ENCODE measurements around the gene KMT2E. TPM values are rescaled to one million over a fixed set of nuclear protein-coding genes. Genes with fewer than 3 reads are reported as not detected.
A peak's percentile ranks its signal among the peaks of the same experiment; 100 is the strongest.

The KMT2E gene
- total RNA-seq, 1 experiment from 2014 or later, result 49.7 TPM

GRCh38 chr7:105133986-105134655 is 120.1 kb downstream of the KMT2E start:
- H3K27me3 Mint-ChIP-seq (ENCODE audit: insufficient read depth, unreplicated experiment), result no peaks in the 10 kb centered on the region
- H3K4me3 Mint-ChIP-seq (ENCODE audit: unreplicated experiment), result no peak overlapping the region
- BruUV-seq (replicated peaks), result no TSS peak
- H3K36me3 Mint-ChIP-seq (ENCODE audit: insufficient read depth, unreplicated experiment), result peaks cover 54% of the 10 kb centered on the region
- H3K9me3 Mint-ChIP-seq (ENCODE audit: unreplicated experiment), result no peaks in the 10 kb centered on the region
- POLR2A ChIA-PET, result no interaction called here
- no peak overlapping the region for H3K27ac Mint-ChIP-seq (ENCODE audit: low read depth, unreplicated experiment)
- no peaks in the 10 kb centered on the region for H3K4me1 Mint-ChIP-seq (ENCODE audit: insufficient read depth, unreplicated experiment)
- no peak for DNase-seq (ENCODE audit: unreplicated experiment)
- intact Hi-C loops (cut with micrococcal nuclease), result no loop called here
- CTCF ChIA-PET, result interaction anchor here (0.8 kb wide), 1 partner anchor 297 kb away, joined by 3 read pairs; no protein-coding TSS in a partner anchor
- no peak for TF ChIP-seq CTCF (IDR thresholded peaks at IDR 0.05; ENCODE audit: unreplicated experiment)

GRCh38 chr7:105136221-105136620 is 122.2 kb downstream of the KMT2E start:
- Mint-ChIP-seq H3K9me3 (ENCODE audit: unreplicated experiment) (no peaks in the 10 kb centered on the region), H3K36me3 (ENCODE audit: insufficient read depth, unreplicated experiment) (peaks cover 55% of the 10 kb centered on the region), H3K27me3 (ENCODE audit: insufficient read depth, unreplicated experiment) (no peaks in the 10 kb centered on the region), H3K4me1 (ENCODE audit: insufficient read depth, unreplicated experiment) (no peaks in the 10 kb centered on the region), H3K4me3 (ENCODE audit: unreplicated experiment) (no peak overlapping the region), H3K27ac (ENCODE audit: low read depth, unreplicated experiment) (no peak overlapping the region)
- CTCF ChIA-PET, result interaction anchor here (0.6 to 1.6 kb wide), 5 partner anchors 9 to 201 kb away, joined by 3 to 7 read pairs (median 5); no protein-coding TSS in a partner anchor
- no peak for DNase-seq (ENCODE audit: unreplicated experiment)
- POLR2A ChIA-PET, result interaction anchor here (0.9 kb wide), 1 partner anchor 9 kb away, joined by 3 read pairs; no protein-coding TSS in a partner anchor
- BruUV-seq (replicated peaks), result no TSS peak
- peak; percentile 7 for TF ChIP-seq CTCF (IDR thresholded peaks at IDR 0.05; ENCODE audit: unreplicated experiment)
- intact Hi-C loops (cut with micrococcal nuclease), result no loop called here

- Mint-ChIP-seq H3K36me3 (ENCODE audit: insufficient read depth, unreplicated experiment) (peaks cover 54% of the 10 kb centered on the region), H3K9me3 (ENCODE audit: unreplicated experiment) (no peaks in the 10 kb centered on the region), H3K4me3 (ENCODE audit: unreplicated experiment) (no peak overlapping the region), H3K27me3 (ENCODE audit: insufficient read depth, unreplicated experiment) (no peaks in the 10 kb centered on the region), H3K4me1 (ENCODE audit: insufficient read depth, unreplicated experiment) (no peaks in the 10 kb centered on the region), H3K27ac (ENCODE audit: low read depth, unreplicated experiment) (no peak overlapping the region)
- intact Hi-C loops (cut with micrococcal nuclease), result no loop called here
- ChIA-PET POLR2A (interaction anchor here (0.6 kb wide), 2 partner anchors 140 to 167 kb away, joined by 3 read pairs; no protein-coding TSS in a partner anchor), CTCF (no interaction called here)
- no TSS peak for BruUV-seq (replicated peaks)
- no peak for TF ChIP-seq CTCF (IDR thresholded peaks at IDR 0.05; ENCODE audit: unreplicated experiment)
- no peak for DNase-seq (ENCODE audit: unreplicated experiment)
Observed at GRCh38 chr7:105137898-105138297, 123.9 kb downstream of the KMT2E start.

- no TSS peak for BruUV-seq (replicated peaks)
- peaks cover 56% of the 10 kb centered on the region for H3K36me3 Mint-ChIP-seq (ENCODE audit: insufficient read depth, unreplicated experiment)
- no peak for DNase-seq (ENCODE audit: unreplicated experiment)
- ChIA-PET POLR2A (interaction anchor here (0.6 to 1.4 kb wide), 3 partner anchors 10 to 206 kb away, joined by 3 to 4 read pairs (median 4); no protein-coding TSS in a partner anchor), CTCF (interaction anchor here (0.6 kb wide), 1 partner anchor 112 kb away, joined by 3 read pairs; no protein-coding TSS in a partner anchor)
- no peak overlapping the region for H3K27ac Mint-ChIP-seq (ENCODE audit: low read depth, unreplicated experiment)
- no peaks in the 10 kb centered on the region for H3K27me3 Mint-ChIP-seq (ENCODE audit: insufficient read depth, unreplicated experiment)
- H3K9me3 Mint-ChIP-seq (ENCODE audit: unreplicated experiment), result no peaks in the 10 kb centered on the region
- H3K4me1 Mint-ChIP-seq (ENCODE audit: insufficient read depth, unreplicated experiment), result no peaks in the 10 kb centered on the region
- H3K4me3 Mint-ChIP-seq (ENCODE audit: unreplicated experiment), result no peak overlapping the region
- intact Hi-C loops (cut with micrococcal nuclease), result no loop called here
- TF ChIP-seq CTCF (IDR thresholded peaks at IDR 0.05; ENCODE audit: unreplicated experiment), result no peak
Observed at GRCh38 chr7:105139381-105139780, 125.4 kb downstream of the KMT2E start.

All from MCF 10A (cell line).